ENCODE data around the gene SHOX.

DNA sequence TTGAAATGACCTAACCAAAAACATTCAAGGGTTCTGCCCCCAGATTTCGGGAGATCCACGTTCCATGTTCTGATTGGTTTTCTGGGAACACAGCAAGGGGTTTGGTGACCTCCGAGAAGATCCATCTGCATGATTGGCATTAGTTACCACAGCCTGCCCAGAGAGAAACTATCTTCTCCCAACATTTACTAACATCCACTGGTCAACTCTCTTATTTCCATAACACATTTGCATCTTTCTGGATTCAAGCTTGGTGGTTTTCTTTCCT is 15.6 kb downstream of the SHOX start:
- TF ChIP-seq, protein P1, sequence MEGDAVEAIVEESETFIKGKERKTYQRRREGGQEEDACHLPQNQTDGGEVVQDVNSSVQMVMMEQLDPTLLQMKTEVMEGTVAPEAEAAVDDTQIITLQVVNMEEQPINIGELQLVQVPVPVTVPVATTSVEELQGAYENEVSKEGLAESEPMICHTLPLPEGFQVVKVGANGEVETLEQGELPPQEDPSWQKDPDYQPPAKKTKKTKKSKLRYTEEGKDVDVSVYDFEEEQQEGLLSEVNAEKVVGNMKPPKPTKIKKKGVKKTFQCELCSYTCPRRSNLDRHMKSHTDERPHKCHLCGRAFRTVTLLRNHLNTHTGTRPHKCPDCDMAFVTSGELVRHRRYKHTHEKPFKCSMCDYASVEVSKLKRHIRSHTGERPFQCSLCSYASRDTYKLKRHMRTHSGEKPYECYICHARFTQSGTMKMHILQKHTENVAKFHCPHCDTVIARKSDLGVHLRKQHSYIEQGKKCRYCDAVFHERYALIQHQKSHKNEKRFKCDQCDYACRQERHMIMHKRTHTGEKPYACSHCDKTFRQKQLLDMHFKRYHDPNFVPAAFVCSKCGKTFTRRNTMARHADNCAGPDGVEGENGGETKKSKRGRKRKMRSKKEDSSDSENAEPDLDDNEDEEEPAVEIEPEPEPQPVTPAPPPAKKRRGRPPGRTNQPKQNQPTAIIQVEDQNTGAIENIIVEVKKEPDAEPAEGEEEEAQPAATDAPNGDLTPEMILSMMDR (IDR thresholded peaks at IDR 0.05) = no peak
- TF ChIP-seq POLR2A (IDR thresholded peaks at IDR 0.05) (no peak), POLR2AphosphoS5 (IDR thresholded peaks at IDR 0.05) (no peak)

All from sigmoid colon (tissue), 4 donors.